DND-41 (cell line): ENCODE measurements around the gene ACTG1.

ENCODE experiments used
- EZH2 ChIP-seq: IDR thresholded peaks from 3 replicates; pipeline ENCODE4 v1.6.1; 2012; ENCODE audit warnings: borderline replicate concordance, low read depth, mild to moderate bottlenecking, moderate library complexity, low read length, inconsistent platforms; ENCODE audit not compliant: severe bottlenecking
- TF ChIP-seq, protein P1 (sequence below): IDR thresholded peaks from 2 replicates; pipeline ENCODE4 v1.5.1; 2012; ENCODE audit warnings: borderline replicate concordance, low read length, moderate library complexity, mild to moderate bottlenecking; ENCODE audit not compliant: poor library complexity, severe bottlenecking; ENCODE audit errors: extremely low read depth

DNA sequence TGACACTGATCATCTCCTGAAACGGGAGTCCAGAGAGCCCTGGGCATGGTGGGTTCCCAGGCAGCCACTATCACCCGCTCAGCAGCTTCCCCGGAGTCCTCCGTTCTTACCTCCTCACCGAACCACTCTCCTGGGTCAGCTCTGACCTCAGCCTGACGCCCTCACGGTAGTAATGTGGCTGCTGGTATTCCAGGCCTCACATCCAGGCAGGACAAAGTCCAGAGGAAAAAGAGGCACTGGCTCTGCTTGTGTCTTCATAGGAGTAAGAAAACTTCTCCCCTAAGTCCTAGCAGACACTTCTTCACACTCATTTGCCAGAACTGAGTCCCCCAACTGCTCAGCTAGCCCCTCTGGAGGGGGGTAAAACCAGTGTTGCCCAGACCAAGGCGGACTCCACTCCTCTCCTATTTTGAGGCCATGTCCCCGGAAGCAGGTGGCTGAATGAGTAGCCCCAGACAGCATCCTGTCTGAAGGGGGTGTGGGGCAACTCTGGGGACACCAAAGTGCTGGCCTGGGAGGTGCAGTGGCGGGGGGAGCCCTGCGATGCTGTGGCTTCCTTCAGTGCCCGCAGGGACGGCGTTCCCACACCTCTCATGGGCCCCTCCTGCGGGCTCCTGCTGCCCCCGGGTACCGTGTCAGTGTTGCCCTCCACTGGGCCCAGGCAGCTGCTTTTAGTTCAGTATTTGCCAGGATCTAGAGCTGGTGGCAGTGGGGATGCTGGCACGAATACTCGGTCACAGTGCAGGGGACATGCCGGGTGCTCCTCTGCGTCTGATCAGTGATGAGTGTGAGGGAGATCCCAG is 20.9 kb upstream of the ACTG1 start:
- TF ChIP-seq, protein P1, sequence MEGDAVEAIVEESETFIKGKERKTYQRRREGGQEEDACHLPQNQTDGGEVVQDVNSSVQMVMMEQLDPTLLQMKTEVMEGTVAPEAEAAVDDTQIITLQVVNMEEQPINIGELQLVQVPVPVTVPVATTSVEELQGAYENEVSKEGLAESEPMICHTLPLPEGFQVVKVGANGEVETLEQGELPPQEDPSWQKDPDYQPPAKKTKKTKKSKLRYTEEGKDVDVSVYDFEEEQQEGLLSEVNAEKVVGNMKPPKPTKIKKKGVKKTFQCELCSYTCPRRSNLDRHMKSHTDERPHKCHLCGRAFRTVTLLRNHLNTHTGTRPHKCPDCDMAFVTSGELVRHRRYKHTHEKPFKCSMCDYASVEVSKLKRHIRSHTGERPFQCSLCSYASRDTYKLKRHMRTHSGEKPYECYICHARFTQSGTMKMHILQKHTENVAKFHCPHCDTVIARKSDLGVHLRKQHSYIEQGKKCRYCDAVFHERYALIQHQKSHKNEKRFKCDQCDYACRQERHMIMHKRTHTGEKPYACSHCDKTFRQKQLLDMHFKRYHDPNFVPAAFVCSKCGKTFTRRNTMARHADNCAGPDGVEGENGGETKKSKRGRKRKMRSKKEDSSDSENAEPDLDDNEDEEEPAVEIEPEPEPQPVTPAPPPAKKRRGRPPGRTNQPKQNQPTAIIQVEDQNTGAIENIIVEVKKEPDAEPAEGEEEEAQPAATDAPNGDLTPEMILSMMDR = no peak
- TF ChIP-seq EZH2 = no peak
